ENCODE measurements around the gene TFDP1.

The TFDP1 gene

GRCh38 chr13:113573065-113573464 lies 11.5 kb upstream of the TFDP1 start:
- DNase-seq (ENCODE audit: low spot score) = no peak
- TF ChIP-seq CTCF (IDR thresholded peaks at IDR 0.05; ENCODE audit: extremely low read depth, missing control alignments) = no peak

- no peak for TF ChIP-seq CTCF (IDR thresholded peaks at IDR 0.05; ENCODE audit: extremely low read depth, missing control alignments)
Measured at GRCh38 chr13:113576597-113576996, 8.0 kb upstream of the TFDP1 start.

GRCh38 chr13:113577881-113578435 lies 6.6 kb upstream of the TFDP1 start:
- no peak for TF ChIP-seq CTCF (IDR thresholded peaks at IDR 0.05; ENCODE audit: extremely low read depth, missing control alignments)
- DNase-seq (ENCODE audit: low spot score) = no peak

More at GRCh38 chr13:113576597-113576996, 8.0 kb upstream of the TFDP1 start:
- no peak for DNase-seq (ENCODE audit: low spot score)

GRCh38 chr13:113579686-113580085 lies 4.9 kb upstream of the TFDP1 start:
- no peak for TF ChIP-seq CTCF (IDR thresholded peaks at IDR 0.05; ENCODE audit: extremely low read depth, missing control alignments)
- DNase-seq (ENCODE audit: low spot score) = no peak

- no peak for DNase-seq (ENCODE audit: low spot score)
- no peak for TF ChIP-seq CTCF (IDR thresholded peaks at IDR 0.05; ENCODE audit: extremely low read depth, missing control alignments)
Measured at GRCh38 chr13:113581871-113582270, 2.7 kb upstream of the TFDP1 start.

- no peak for DNase-seq (ENCODE audit: low spot score)
- TF ChIP-seq CTCF (IDR thresholded peaks at IDR 0.05; ENCODE audit: extremely low read depth, missing control alignments) = no peak
Measured at GRCh38 chr13:113582841-113583631, 1.5 kb upstream of the TFDP1 start.

- peak; percentile 76 for DNase-seq (ENCODE audit: low spot score)
- no peak for TF ChIP-seq CTCF (IDR thresholded peaks at IDR 0.05; ENCODE audit: extremely low read depth, missing control alignments)
Measured at GRCh38 chr13:113584870-113585671, 518 bp downstream of the TFDP1 start.

Data from GM20000 (cell line).